HEK293 (cell line): ENCODE measurements around the gene RNASEH2B.

ENCODE experiments used
- CTCF ChIA-PET: fragments of 350-600 bp; formaldehyde crosslinking; extraction: SDS; loops from one replicate; lab custom pipeline; 2021; ENCODE audit warnings: antibody characterized with exemption; lab: Yijun Ruan, JAX
- POLR2A ChIA-PET: fragments of 300-600 bp; formaldehyde crosslinking; extraction: SDS; loops from one replicate; lab custom pipeline; 2020; ENCODE audit warnings: antibody characterized with exemption, inconsistent platforms; lab: Yijun Ruan, JAX
- H3K27ac ChIP-seq: fragments of 200-500 bp; sonication (Bioruptor generic); 2 replicates; pipeline ENCODE4 v1.5.1; 2014; ENCODE audit warnings: low read depth, low read length, control low read depth, inconsistent platforms; ENCODE audit errors: extremely low read depth
- H3K36me3 ChIP-seq, 2 experiments: fragments of 200-500 bp in 1 of 2; sonication (Bioruptor generic) in 1 of 2; 1 replicate in 1 of 2; 2 replicates in 1 of 2; pipeline ENCODE4 v1.5.1; 2014 to 2017; ENCODE audit warnings: inconsistent platforms in 2 of 2, low read length in 2 of 2; ENCODE audit not compliant: control insufficient read depth in 2 of 2, insufficient read depth in 1 of 2
- H3K4me1 ChIP-seq: fragments of 200-500 bp; sonication (Bioruptor generic); 2 replicates; pipeline ENCODE4 v1.5.1; 2014; ENCODE audit warnings: mild to moderate bottlenecking, low read length, inconsistent platforms; ENCODE audit not compliant: control insufficient read depth, insufficient read depth
- H3K4me3 ChIP-seq: 2 replicates; pipeline ENCODE4 v1.5.1; 2011; ENCODE audit warnings: low read depth, mild to moderate bottlenecking, control low read depth, low read length, moderate library complexity
- H3K9me3 ChIP-seq: fragments of 200-500 bp; sonication (Bioruptor generic); 2 replicates; pipeline ENCODE4 v1.5.1; 2014; ENCODE audit warnings: low read depth, low read length, inconsistent platforms; ENCODE audit not compliant: control insufficient read depth, insufficient read depth
- AEBP2 ChIP-seq: fragments of 450-650 bp; formaldehyde crosslinking; IDR thresholded peaks from 2 replicates; pipeline ENCODE4 v1.5.1; 2016; ENCODE audit warnings: missing biosample characterization, missing genetic modification characterization, borderline replicate concordance
- HIC1 ChIP-seq: fragments of 450-650 bp; formaldehyde crosslinking; IDR thresholded peaks from 2 replicates; pipeline ENCODE4 v1.5.1; 2016; ENCODE audit warnings: missing biosample characterization, missing genetic modification characterization
- KLF16 ChIP-seq: fragments of 450-650 bp; formaldehyde crosslinking; IDR thresholded peaks from 2 replicates; pipeline ENCODE4 v1.5.1; 2017; ENCODE audit warnings: missing biosample characterization, missing genetic modification characterization
- KLF8 ChIP-seq: fragments of 450-650 bp; formaldehyde crosslinking; IDR thresholded peaks from 2 replicates; pipeline ENCODE4 v1.5.1; 2016; ENCODE audit warnings: missing biosample characterization, missing genetic modification characterization
- OVOL3 ChIP-seq: fragments of 450-650 bp; formaldehyde crosslinking; IDR thresholded peaks from 2 replicates; pipeline ENCODE4 v1.5.1; 2016; ENCODE audit warnings: missing biosample characterization, missing genetic modification characterization
- REPIN1 ChIP-seq: fragments of 450-650 bp; formaldehyde crosslinking; IDR thresholded peaks from 2 replicates; pipeline ENCODE4 v1.5.1; 2017; ENCODE audit warnings: missing biosample characterization, missing genetic modification characterization, low read depth
- SALL2 ChIP-seq: fragments of 450-650 bp; formaldehyde crosslinking; IDR thresholded peaks from 2 replicates; pipeline ENCODE4 v1.5.0; 2017; ENCODE audit warnings: missing biosample characterization, mild to moderate bottlenecking, missing genetic modification characterization, borderline replicate concordance
- SETDB1 ChIP-seq: IDR thresholded peaks from one replicate; pipeline ENCODE4 v1.6.1; 2017; ENCODE audit warnings: mild to moderate bottlenecking, low read length, moderate library complexity, mixed read lengths; ENCODE audit not compliant: insufficient read length
- TCF7L2 ChIP-seq: IDR thresholded peaks from 2 replicates; pipeline ENCODE4 v1.6.1; 2011; ENCODE audit warnings: low read depth, mild to moderate bottlenecking, inconsistent platforms, low read length, moderate library complexity, borderline replicate concordance
- ZBTB1 ChIP-seq: fragments of 450-650 bp; formaldehyde crosslinking; IDR thresholded peaks from 2 replicates; pipeline ENCODE4 v1.5.1; 2016; ENCODE audit warnings: missing biosample characterization, missing genetic modification characterization
- ZBTB21 ChIP-seq: fragments of 450-650 bp; formaldehyde crosslinking; IDR thresholded peaks from 2 replicates; pipeline ENCODE4 v1.5.1; 2017; ENCODE audit warnings: missing biosample characterization, missing genetic modification characterization
- ZBTB48 ChIP-seq: fragments of 450-650 bp; formaldehyde crosslinking; IDR thresholded peaks from 2 replicates; pipeline ENCODE4 v1.5.1; 2016; ENCODE audit warnings: missing biosample characterization, missing genetic modification characterization
- ZBTB6 ChIP-seq: fragments of 450-650 bp; formaldehyde crosslinking; IDR thresholded peaks from 2 replicates; pipeline ENCODE4 v1.5.1; 2017; ENCODE audit warnings: missing biosample characterization, missing genetic modification characterization
- ZBTB8A ChIP-seq: fragments of 450-650 bp; formaldehyde crosslinking; IDR thresholded peaks from 2 replicates; pipeline ENCODE4 v1.5.1; 2016; ENCODE audit warnings: missing biosample characterization, missing genetic modification characterization
- ZEB2 ChIP-seq: fragments of 450-650 bp; formaldehyde crosslinking; IDR thresholded peaks from 2 replicates; pipeline ENCODE4 v1.5.1; 2016; ENCODE audit warnings: missing biosample characterization, missing genetic modification characterization
- ZIC2 ChIP-seq: fragments of 450-650 bp; formaldehyde crosslinking; IDR thresholded peaks from 2 replicates; pipeline ENCODE4 v1.5.1; 2016; ENCODE audit warnings: missing biosample characterization, missing genetic modification characterization
- ZNF112 ChIP-seq: fragments of 450-650 bp; formaldehyde crosslinking; IDR thresholded peaks from 2 replicates; pipeline ENCODE4 v1.5.0; 2017; ENCODE audit warnings: missing biosample characterization, missing genetic modification characterization
- ZNF140 ChIP-seq: fragments of 450-650 bp; formaldehyde crosslinking; IDR thresholded peaks from 2 replicates; pipeline ENCODE4 v1.5.1; 2016; ENCODE audit warnings: missing biosample characterization, missing genetic modification characterization
- ZNF146 ChIP-seq: fragments of 450-650 bp; formaldehyde crosslinking; IDR thresholded peaks from 2 replicates; pipeline ENCODE4 v1.5.1; 2016; ENCODE audit warnings: missing biosample characterization, missing genetic modification characterization
- ZNF157 ChIP-seq: fragments of 450-650 bp; formaldehyde crosslinking; IDR thresholded peaks from 2 replicates; pipeline ENCODE4 v1.5.1; 2016; ENCODE audit warnings: missing biosample characterization, missing genetic modification characterization
- ZNF174 ChIP-seq: fragments of 450-650 bp; formaldehyde crosslinking; IDR thresholded peaks from 2 replicates; pipeline ENCODE4 v1.5.0; 2017; ENCODE audit warnings: missing biosample characterization, mild to moderate bottlenecking, missing genetic modification characterization
- ZNF211 ChIP-seq: fragments of 450-650 bp; formaldehyde crosslinking; IDR thresholded peaks from 2 replicates; pipeline ENCODE4 v1.5.1; 2016; ENCODE audit warnings: low read depth, missing biosample characterization, missing genetic modification characterization
- ZNF221 ChIP-seq: fragments of 450-650 bp; formaldehyde crosslinking; IDR thresholded peaks from 2 replicates; pipeline ENCODE4 v1.5.1; 2017; ENCODE audit warnings: missing biosample characterization, missing genetic modification characterization, borderline replicate concordance
- ZNF335 ChIP-seq: fragments of 450-650 bp; formaldehyde crosslinking; conservative IDR thresholded peaks from 2 replicates; pipeline ENCODE4 v1.5.1; 2016; ENCODE audit warnings: missing biosample characterization, missing genetic modification characterization
- ZNF416 ChIP-seq: fragments of 450-650 bp; formaldehyde crosslinking; IDR thresholded peaks from 2 replicates; pipeline ENCODE4 v1.5.1; 2016; ENCODE audit warnings: missing biosample characterization, missing genetic modification characterization
- ZNF514 ChIP-seq: fragments of 450-650 bp; formaldehyde crosslinking; IDR thresholded peaks from 2 replicates; pipeline ENCODE4 v1.5.1; 2016; ENCODE audit warnings: missing biosample characterization, missing genetic modification characterization
- ZNF544 ChIP-seq: fragments of 450-650 bp; formaldehyde crosslinking; IDR thresholded peaks from 2 replicates; pipeline ENCODE4 v1.5.0; 2017; ENCODE audit warnings: missing biosample characterization, missing genetic modification characterization
- ZNF658 ChIP-seq: fragments of 450-650 bp; formaldehyde crosslinking; IDR thresholded peaks from 2 replicates; pipeline ENCODE4; 2016; ENCODE audit warnings: missing biosample characterization, missing genetic modification characterization
- ZNF768 ChIP-seq: fragments of 450-650 bp; formaldehyde crosslinking; IDR thresholded peaks from 2 replicates; pipeline ENCODE4 v1.5.1; 2018; ENCODE audit warnings: missing biosample characterization, mild to moderate bottlenecking, missing genetic modification characterization
- ZNF791 ChIP-seq: fragments of 450-650 bp; formaldehyde crosslinking; IDR thresholded peaks from 2 replicates; pipeline ENCODE4 v1.5.1; 2016; ENCODE audit warnings: missing biosample characterization, missing genetic modification characterization
- ZNF837 ChIP-seq: fragments of 450-650 bp; formaldehyde crosslinking; IDR thresholded peaks from 2 replicates; pipeline ENCODE4 v1.5.1; 2016; ENCODE audit warnings: missing biosample characterization, missing genetic modification characterization
- ZSCAN4 ChIP-seq: fragments of 450-650 bp; formaldehyde crosslinking; IDR thresholded peaks from 2 replicates; pipeline ENCODE4 v1.5.1; 2017; ENCODE audit warnings: missing biosample characterization, missing genetic modification characterization
- ZSCAN5A ChIP-seq: fragments of 450-650 bp; formaldehyde crosslinking; IDR thresholded peaks from 2 replicates; pipeline ENCODE4 v1.5.1; 2016; ENCODE audit warnings: missing biosample characterization, missing genetic modification characterization

Gene RNASEH2B

GRCh38 chr13:50894012-50894411 is 15.6 kb upstream of the RNASEH2B start:
- TF ChIP-seq ZNF140: no peak
- no peak for TF ChIP-seq ZNF157
- TF ChIP-seq ZBTB8A (tag by site-specific recombination): no peak
- no peak for TF ChIP-seq AEBP2 (tag by site-specific recombination)
- TF ChIP-seq ZSCAN4 (tag by site-specific recombination): no peak
- TF ChIP-seq OVOL3 (tag by site-specific recombination): no peak
- TF ChIP-seq ZNF514: no peak
- no peak for TF ChIP-seq ZNF174 (tag by site-specific recombination)
- TF ChIP-seq ZNF211 (tag by site-specific recombination): no peak
- TF ChIP-seq ZSCAN5A (tag by site-specific recombination): no peak
- TF ChIP-seq ZNF837: no peak
- no peak for TF ChIP-seq HIC1 (tag by site-specific recombination)
- no peak for TF ChIP-seq ZNF146 (tag by site-specific recombination)
- no peak for TF ChIP-seq ZNF112 (tag by site-specific recombination)
- TF ChIP-seq ZBTB48 (tag by site-specific recombination): no peak
- TF ChIP-seq SALL2 (tag by site-specific recombination): no peak
- TF ChIP-seq ZEB2 (tag by site-specific recombination): no peak
- no peak for TF ChIP-seq ZIC2
- no peak for TF ChIP-seq KLF8 (tag by site-specific recombination)
- TF ChIP-seq TCF7L2: no peak
- TF ChIP-seq, all 188 proteins: peak for 0
- Histone ChIP-seq H3K9me3 (no peaks in the 10 kb centered on the region), H3K4me1 (no peaks in the 10 kb centered on the region), H3K4me3 (no peak overlapping the region), H3K27ac (no peak overlapping the region), H3K36me3 (no peaks in the 10 kb centered on the region)
- ChIA-PET POLR2A (no interaction called here), CTCF (no interaction called here)

- Histone ChIP-seq H3K27ac (no peak overlapping the region), H3K4me3 (no peak overlapping the region), H3K36me3 (no peaks in the 10 kb centered on the region), H3K9me3 (no peaks in the 10 kb centered on the region), H3K4me1 (no peaks in the 10 kb centered on the region)
- POLR2A ChIA-PET: no interaction called here
- CTCF ChIA-PET: no interaction called here
- TF ChIP-seq SETDB1: no peak
- TF ChIP-seq ZBTB6 (tag by site-specific recombination): no peak
- no peak for TF ChIP-seq REPIN1 (tag by site-specific recombination)
- TF ChIP-seq ZNF221 (tag by site-specific recombination): no peak
- no peak for TF ChIP-seq ZNF658 (tag by site-specific recombination)
- TF ChIP-seq ZNF768: no peak
- TF ChIP-seq ZNF791 (tag by site-specific recombination): no peak
- TF ChIP-seq ZBTB21 (tag by site-specific recombination): no peak
- no peak for TF ChIP-seq ZNF544 (tag by site-specific recombination)
- TF ChIP-seq ZBTB1 (tag by site-specific recombination): no peak
- TF ChIP-seq ZIC2: no peak
- TF ChIP-seq ZNF416: no peak
- TF ChIP-seq OVOL3 (tag by site-specific recombination): no peak
- no peak for TF ChIP-seq ZNF335 (tag by site-specific recombination)
- TF ChIP-seq KLF16 (tag by site-specific recombination): no peak
Measured at GRCh38 chr13:50894504-50894903, 15.1 kb upstream of the RNASEH2B start.
